ENCODE results near the gene SEMA7A. TPM values are rescaled to one million over a fixed set of nuclear protein-coding genes. Genes with fewer than 3 reads are reported as not detected.

The SEMA7A gene
- total RNA-seq, 1 donor from 2014 or later = 3.9 TPM

- intact Hi-C loops (cut with DNase I) = loop anchor here (2.0 kb wide), 1 partner anchor 53 kb away; no protein-coding TSS in a partner anchor
- TF ChIP-seq POLR2AphosphoS5 (IDR thresholded peaks at IDR 0.05; ENCODE audit: insufficient read depth in 1 of 2, low read depth in 1 of 2) (no peak), POLR2A (IDR thresholded peaks at IDR 0.05) (no peak)
- TF ChIP-seq, protein P1, sequence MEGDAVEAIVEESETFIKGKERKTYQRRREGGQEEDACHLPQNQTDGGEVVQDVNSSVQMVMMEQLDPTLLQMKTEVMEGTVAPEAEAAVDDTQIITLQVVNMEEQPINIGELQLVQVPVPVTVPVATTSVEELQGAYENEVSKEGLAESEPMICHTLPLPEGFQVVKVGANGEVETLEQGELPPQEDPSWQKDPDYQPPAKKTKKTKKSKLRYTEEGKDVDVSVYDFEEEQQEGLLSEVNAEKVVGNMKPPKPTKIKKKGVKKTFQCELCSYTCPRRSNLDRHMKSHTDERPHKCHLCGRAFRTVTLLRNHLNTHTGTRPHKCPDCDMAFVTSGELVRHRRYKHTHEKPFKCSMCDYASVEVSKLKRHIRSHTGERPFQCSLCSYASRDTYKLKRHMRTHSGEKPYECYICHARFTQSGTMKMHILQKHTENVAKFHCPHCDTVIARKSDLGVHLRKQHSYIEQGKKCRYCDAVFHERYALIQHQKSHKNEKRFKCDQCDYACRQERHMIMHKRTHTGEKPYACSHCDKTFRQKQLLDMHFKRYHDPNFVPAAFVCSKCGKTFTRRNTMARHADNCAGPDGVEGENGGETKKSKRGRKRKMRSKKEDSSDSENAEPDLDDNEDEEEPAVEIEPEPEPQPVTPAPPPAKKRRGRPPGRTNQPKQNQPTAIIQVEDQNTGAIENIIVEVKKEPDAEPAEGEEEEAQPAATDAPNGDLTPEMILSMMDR (IDR thresholded peaks at IDR 0.05) = peak; percentile 62 to 81 (median 80)
- Histone ChIP-seq H3K9me3 (no peaks in the 10 kb centered on the region), H3K4me3 (no peak overlapping the region), H3K27me3 (no peaks in the 10 kb centered on the region), H3K27ac (no peak overlapping the region), H3K36me3 (no peaks in the 10 kb centered on the region), H3K4me1 (no peaks in the 10 kb centered on the region)
- DNase-seq (ENCODE audit: extremely low spot score in 2 of 2) = no peak
These were observed 51.5 kb downstream of the SEMA7A start for GRCh38 chr15:74382004-74382816.

DNA sequence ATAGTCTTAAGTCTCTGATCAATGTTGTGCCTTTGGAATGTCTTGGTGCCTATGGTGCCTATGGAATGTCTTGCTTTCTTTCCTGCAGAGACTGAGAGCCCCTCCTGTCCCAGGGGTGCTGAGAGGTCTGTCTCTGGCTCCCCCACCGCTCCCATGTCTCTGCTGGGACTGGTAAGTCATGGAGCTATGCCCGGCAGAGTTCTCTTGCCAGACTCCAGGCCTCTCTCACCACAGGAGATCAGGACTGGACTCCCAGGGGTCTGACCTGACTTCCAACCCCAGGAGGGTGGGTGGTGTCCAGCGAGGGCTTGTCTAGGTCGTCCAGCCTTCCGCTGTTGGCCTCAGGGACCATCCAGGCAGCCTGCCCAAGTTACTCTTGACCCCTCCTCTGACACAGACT, 52.3 kb downstream of the SEMA7A start:
- H3K4me3 ChIP-seq = no peak overlapping the region
- H3K27me3 ChIP-seq = no peaks in the 10 kb centered on the region
- H3K27ac ChIP-seq = no peak overlapping the region
- TF ChIP-seq POLR2AphosphoS5 (IDR thresholded peaks at IDR 0.05; ENCODE audit: insufficient read depth in 1 of 2, low read depth in 1 of 2) = no peak
- intact Hi-C loops (cut with DNase I) = no loop called here
- H3K4me1 ChIP-seq = no peaks in the 10 kb centered on the region
- H3K9me3 ChIP-seq = no peaks in the 10 kb centered on the region
- no peaks in the 10 kb centered on the region for H3K36me3 ChIP-seq
- no peak for DNase-seq (ENCODE audit: extremely low spot score in 2 of 2)

- DNase-seq (ENCODE audit: extremely low spot score in 2 of 2) = no peak
- H3K4me1 ChIP-seq = no peaks in the 10 kb centered on the region
- intact Hi-C loops (cut with DNase I) = no loop called here
- TF ChIP-seq POLR2AphosphoS5 (IDR thresholded peaks at IDR 0.05; ENCODE audit: insufficient read depth in 1 of 2, low read depth in 1 of 2) = no peak
- no peaks in the 10 kb centered on the region for H3K9me3 ChIP-seq
- no peak overlapping the region for H3K4me3 ChIP-seq
- H3K36me3 ChIP-seq = no peaks in the 10 kb centered on the region
- H3K27me3 ChIP-seq = no peaks in the 10 kb centered on the region
- H3K27ac ChIP-seq = no peak overlapping the region
These were observed 52.6 kb downstream of the SEMA7A start for GRCh38 chr15:74381190-74381453.

- Histone ChIP-seq H3K9me3 (no peaks in the 10 kb centered on the region), H3K4me3 (no peak overlapping the region), H3K4me1 (no peaks in the 10 kb centered on the region), H3K27me3 (no peaks in the 10 kb centered on the region), H3K27ac (no peak overlapping the region), H3K36me3 (no peaks in the 10 kb centered on the region)
- no peak for TF ChIP-seq POLR2A (IDR thresholded peaks at IDR 0.05)
- TF ChIP-seq POLR2AphosphoS5 (IDR thresholded peaks at IDR 0.05; ENCODE audit: insufficient read depth in 1 of 2, low read depth in 1 of 2) = no peak
- TF ChIP-seq, protein P1 (IDR thresholded peaks at IDR 0.05) = no peak
- no peak for DNase-seq (ENCODE audit: extremely low spot score in 2 of 2)
- intact Hi-C loops (cut with DNase I) = no loop called here
These were observed 53.2 kb downstream of the SEMA7A start for GRCh38 chr15:74380361-74381189.

DNA sequence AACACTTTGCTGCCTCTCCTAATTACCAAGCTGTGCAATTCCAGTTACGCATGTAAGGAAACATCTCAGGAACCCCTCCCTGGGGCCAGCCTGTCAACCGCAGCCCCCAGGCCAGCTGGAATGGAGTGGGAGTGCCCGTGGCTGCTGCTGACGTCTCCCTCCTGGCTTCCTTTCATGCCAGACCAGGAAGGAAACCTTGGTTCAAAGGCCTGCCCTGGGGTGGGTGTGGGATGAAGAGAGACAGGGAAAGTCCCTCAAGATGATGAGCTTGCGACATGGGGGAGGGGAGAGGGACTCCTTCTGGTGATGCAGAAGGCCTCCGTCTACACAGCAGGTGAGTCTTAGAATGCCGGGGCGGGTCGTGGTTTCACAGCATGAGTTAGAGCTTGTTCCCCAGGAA, 54.9 kb downstream of the SEMA7A start:
- Histone ChIP-seq H3K4me3 (no peak overlapping the region), H3K36me3 (no peaks in the 10 kb centered on the region), H3K9me3 (no peaks in the 10 kb centered on the region), H3K4me1 (peaks cover 11% of the 10 kb centered on the region), H3K27me3 (no peaks in the 10 kb centered on the region), H3K27ac (no peak overlapping the region)
- intact Hi-C loops (cut with DNase I) = loop anchor here (10.0 kb wide), 1 partner anchor 406 kb away; the partner anchor contains the start of gene CSK
- no peak for DNase-seq (ENCODE audit: extremely low spot score in 2 of 2)
- no peak for TF ChIP-seq POLR2AphosphoS5 (IDR thresholded peaks at IDR 0.05; ENCODE audit: insufficient read depth in 1 of 2, low read depth in 1 of 2)
- TF ChIP-seq, protein P1 (IDR thresholded peaks at IDR 0.05) = no peak
- no peak for TF ChIP-seq POLR2A (IDR thresholded peaks at IDR 0.05)

Data from vagina (tissue), 2 donors.